ENCODE measurements around the gene FBXO31.

- TF ChIP-seq CTCF (conservative IDR thresholded peaks at IDR 0.05) (no peak), EZH2 (IDR thresholded peaks at IDR 0.05; ENCODE audit: low read depth) (no peak)
These were observed 72.2 kb downstream of the FBXO31 start for GRCh38 chr16:87311387-87311786.

All from PC-9 (cell line).